GM23338 (cell line): Measurements from ENCODE around the gene INPP5D. TPM values are rescaled to one million over a fixed set of nuclear protein-coding genes. Genes with fewer than 3 reads are reported as not detected.

Experiments
- ATAC-seq: fragments of 200-7000 bp; cut with Tn5 transposase; 3 replicates; pipeline ENCODE4 v1.9.1; 2020
- DNase-seq: peaks from one replicate; pipeline ENCODE4 v3.0.0-alpha.2; 2015; ENCODE audit warnings: low spot score
- H2AFZ ChIP-seq: fragments of 200-600 bp; sonication (generic); 2 replicates; pipeline ENCODE4 v1.8.0; 2016; ENCODE audit warnings: antibody characterized with exemption, mild to moderate bottlenecking, moderate library complexity
- H3F3A ChIP-seq: fragments of 200-600 bp; sonication (generic); replicated peaks from 2 replicates; pipeline ENCODE4 v1.8.0; 2017; ENCODE audit warnings: antibody characterized with exemption, mixed run types, low read depth
- H3K27ac ChIP-seq: fragments of 200-600 bp; sonication (generic); 2 replicates; pipeline ENCODE4 v1.6.1; 2016; ENCODE audit warnings: low read depth
- H3K27me3 ChIP-seq: fragments of 200-600 bp; sonication (generic); 2 replicates; pipeline ENCODE4 v1.8.0; 2016; ENCODE audit warnings: mild to moderate bottlenecking, mixed run types, moderate library complexity; ENCODE audit not compliant: insufficient read depth
- H3K36me3 ChIP-seq: fragments of 200-600 bp; sonication (generic); 2 replicates; pipeline ENCODE4 v1.8.0; 2016; ENCODE audit warnings: mild to moderate bottlenecking; ENCODE audit not compliant: insufficient read depth
- H3K4me1 ChIP-seq: fragments of 200-600 bp; sonication (generic); 2 replicates; pipeline ENCODE4 v1.8.0; 2016; ENCODE audit warnings: mild to moderate bottlenecking, moderate library complexity; ENCODE audit not compliant: insufficient read depth
- H3K4me2 ChIP-seq: fragments of 200-600 bp; sonication (generic); 2 replicates; pipeline ENCODE4 v1.7.1; 2017; ENCODE audit warnings: mixed run types
- H3K4me3 ChIP-seq: fragments of 200-600 bp; sonication (generic); 2 replicates; pipeline ENCODE4 v1.6.1; 2016; ENCODE audit warnings: mixed run types
- H3K79me2 ChIP-seq: fragments of 200-600 bp; sonication (generic); replicated peaks from 2 replicates; pipeline ENCODE4 v1.8.0; 2017; ENCODE audit warnings: mild to moderate bottlenecking; ENCODE audit not compliant: insufficient read depth
- H3K9me2 ChIP-seq: fragments of 200-600 bp; sonication (generic); 2 replicates; pipeline ENCODE4 v1.8.0; 2017; ENCODE audit not compliant: insufficient read depth
- H4K20me1 ChIP-seq: fragments of 200-600 bp; sonication (generic); replicated peaks from 2 replicates; pipeline ENCODE4 v1.8.0; 2017; ENCODE audit warnings: mild to moderate bottlenecking; ENCODE audit not compliant: insufficient read depth
- H3K27ac Mint-ChIP-seq: 2 replicates; pipeline ENCODE4 v1.8.0; 2020; ENCODE audit warnings: inconsistent platforms, mild to moderate bottlenecking, moderate library complexity, mixed read lengths
- H3K27me3 Mint-ChIP-seq: 3 replicates; pipeline ENCODE4 v1.8.0; 2022; ENCODE audit warnings: low read depth, mild to moderate bottlenecking, moderate library complexity, mixed read lengths, inconsistent platforms; ENCODE audit not compliant: insufficient read depth, poor library complexity
- H3K36me3 Mint-ChIP-seq: 3 replicates; pipeline ENCODE4 v1.8.0; 2021; ENCODE audit warnings: low read depth, mild to moderate bottlenecking, inconsistent platforms, moderate library complexity, mixed read lengths
- H3K4me1 Mint-ChIP-seq: 3 replicates; pipeline ENCODE4 v1.8.0; 2020; ENCODE audit warnings: mild to moderate bottlenecking, inconsistent platforms, mixed read lengths
- H3K4me3 Mint-ChIP-seq: 3 replicates; pipeline ENCODE4 v1.8.0; 2021; ENCODE audit warnings: moderate library complexity, mild to moderate bottlenecking, inconsistent platforms, mixed read lengths
- H3K9me3 Mint-ChIP-seq: 3 replicates; pipeline ENCODE4 v1.8.0; 2020; ENCODE audit warnings: moderate library complexity, mild to moderate bottlenecking, inconsistent platforms, mixed read lengths
- CTCF ChIP-seq, 2 experiments: fragments of 200-600 bp in 1 of 2; sonication (generic) in 1 of 2; conservative IDR thresholded peaks; 2 replicates each; pipeline versions ENCODE4 v1.5.1 to v1.6.1; 2016 to 2017; ENCODE audit warnings: antibody characterized with exemption in 2 of 2, low read depth in 2 of 2, mild to moderate bottlenecking in 2 of 2, moderate library complexity in 1 of 2
- EZH2 ChIP-seq: fragments of 200-600 bp; sonication (generic); IDR thresholded peaks from one replicate; pipeline ENCODE4 v1.8.0; 2017; ENCODE audit warnings: antibody characterized with exemption, mild to moderate bottlenecking, low read depth; ENCODE audit not compliant: unreplicated experiment
- JUNB ChIP-seq: IDR thresholded peaks from one replicate; pipeline ENCODE4 v1.6.1; 2016; ENCODE audit warnings: antibody characterized with exemption; ENCODE audit not compliant: unreplicated experiment
- STAT1 ChIP-seq: IDR thresholded peaks from one replicate; pipeline ENCODE4 v1.6.1; 2016; ENCODE audit warnings: antibody characterized with exemption; ENCODE audit not compliant: unreplicated experiment
- polyA plus RNA-seq: library from polyadenylated mRNA; unstranded; fragments of >200 nt; fragmentation: Nextera tagmentation; extraction: Ambion mirVana; gene quantifications from 2 replicates; pipeline ENCODE4 v1.2.1, GENCODE V29; 2016
- total RNA-seq: library from RNA; depleted of rRNA; stranded (reverse); fragments of >200 nt; shearing (Covaris generic); gene quantifications from 2 replicates; pipeline ENCODE4 v1.2.3, GENCODE V29; 2014
- TF ChIP-seq, protein P1 (sequence below): fragments of 250-450 bp; sonication (Bioruptor Pico); IDR thresholded peaks from 2 replicates; pipeline ENCODE4 v1.5.0; 2020; ENCODE audit warnings: mild to moderate bottlenecking, moderate library complexity

The INPP5D gene
- total and polyA plus RNA-seq, 2 experiments from 2014 or later = 6.6 to 8.3 TPM

- H3K27ac Mint-ChIP-seq = no peak overlapping the region
- H4K20me1 ChIP-seq = no peaks in the 10 kb centered on the region
- H3K9me2 ChIP-seq = no peaks in the 10 kb centered on the region
- H3K4me3 ChIP-seq = no peak overlapping the region
- H3F3A ChIP-seq = no peaks in the 10 kb centered on the region
- TF ChIP-seq, protein P1, sequence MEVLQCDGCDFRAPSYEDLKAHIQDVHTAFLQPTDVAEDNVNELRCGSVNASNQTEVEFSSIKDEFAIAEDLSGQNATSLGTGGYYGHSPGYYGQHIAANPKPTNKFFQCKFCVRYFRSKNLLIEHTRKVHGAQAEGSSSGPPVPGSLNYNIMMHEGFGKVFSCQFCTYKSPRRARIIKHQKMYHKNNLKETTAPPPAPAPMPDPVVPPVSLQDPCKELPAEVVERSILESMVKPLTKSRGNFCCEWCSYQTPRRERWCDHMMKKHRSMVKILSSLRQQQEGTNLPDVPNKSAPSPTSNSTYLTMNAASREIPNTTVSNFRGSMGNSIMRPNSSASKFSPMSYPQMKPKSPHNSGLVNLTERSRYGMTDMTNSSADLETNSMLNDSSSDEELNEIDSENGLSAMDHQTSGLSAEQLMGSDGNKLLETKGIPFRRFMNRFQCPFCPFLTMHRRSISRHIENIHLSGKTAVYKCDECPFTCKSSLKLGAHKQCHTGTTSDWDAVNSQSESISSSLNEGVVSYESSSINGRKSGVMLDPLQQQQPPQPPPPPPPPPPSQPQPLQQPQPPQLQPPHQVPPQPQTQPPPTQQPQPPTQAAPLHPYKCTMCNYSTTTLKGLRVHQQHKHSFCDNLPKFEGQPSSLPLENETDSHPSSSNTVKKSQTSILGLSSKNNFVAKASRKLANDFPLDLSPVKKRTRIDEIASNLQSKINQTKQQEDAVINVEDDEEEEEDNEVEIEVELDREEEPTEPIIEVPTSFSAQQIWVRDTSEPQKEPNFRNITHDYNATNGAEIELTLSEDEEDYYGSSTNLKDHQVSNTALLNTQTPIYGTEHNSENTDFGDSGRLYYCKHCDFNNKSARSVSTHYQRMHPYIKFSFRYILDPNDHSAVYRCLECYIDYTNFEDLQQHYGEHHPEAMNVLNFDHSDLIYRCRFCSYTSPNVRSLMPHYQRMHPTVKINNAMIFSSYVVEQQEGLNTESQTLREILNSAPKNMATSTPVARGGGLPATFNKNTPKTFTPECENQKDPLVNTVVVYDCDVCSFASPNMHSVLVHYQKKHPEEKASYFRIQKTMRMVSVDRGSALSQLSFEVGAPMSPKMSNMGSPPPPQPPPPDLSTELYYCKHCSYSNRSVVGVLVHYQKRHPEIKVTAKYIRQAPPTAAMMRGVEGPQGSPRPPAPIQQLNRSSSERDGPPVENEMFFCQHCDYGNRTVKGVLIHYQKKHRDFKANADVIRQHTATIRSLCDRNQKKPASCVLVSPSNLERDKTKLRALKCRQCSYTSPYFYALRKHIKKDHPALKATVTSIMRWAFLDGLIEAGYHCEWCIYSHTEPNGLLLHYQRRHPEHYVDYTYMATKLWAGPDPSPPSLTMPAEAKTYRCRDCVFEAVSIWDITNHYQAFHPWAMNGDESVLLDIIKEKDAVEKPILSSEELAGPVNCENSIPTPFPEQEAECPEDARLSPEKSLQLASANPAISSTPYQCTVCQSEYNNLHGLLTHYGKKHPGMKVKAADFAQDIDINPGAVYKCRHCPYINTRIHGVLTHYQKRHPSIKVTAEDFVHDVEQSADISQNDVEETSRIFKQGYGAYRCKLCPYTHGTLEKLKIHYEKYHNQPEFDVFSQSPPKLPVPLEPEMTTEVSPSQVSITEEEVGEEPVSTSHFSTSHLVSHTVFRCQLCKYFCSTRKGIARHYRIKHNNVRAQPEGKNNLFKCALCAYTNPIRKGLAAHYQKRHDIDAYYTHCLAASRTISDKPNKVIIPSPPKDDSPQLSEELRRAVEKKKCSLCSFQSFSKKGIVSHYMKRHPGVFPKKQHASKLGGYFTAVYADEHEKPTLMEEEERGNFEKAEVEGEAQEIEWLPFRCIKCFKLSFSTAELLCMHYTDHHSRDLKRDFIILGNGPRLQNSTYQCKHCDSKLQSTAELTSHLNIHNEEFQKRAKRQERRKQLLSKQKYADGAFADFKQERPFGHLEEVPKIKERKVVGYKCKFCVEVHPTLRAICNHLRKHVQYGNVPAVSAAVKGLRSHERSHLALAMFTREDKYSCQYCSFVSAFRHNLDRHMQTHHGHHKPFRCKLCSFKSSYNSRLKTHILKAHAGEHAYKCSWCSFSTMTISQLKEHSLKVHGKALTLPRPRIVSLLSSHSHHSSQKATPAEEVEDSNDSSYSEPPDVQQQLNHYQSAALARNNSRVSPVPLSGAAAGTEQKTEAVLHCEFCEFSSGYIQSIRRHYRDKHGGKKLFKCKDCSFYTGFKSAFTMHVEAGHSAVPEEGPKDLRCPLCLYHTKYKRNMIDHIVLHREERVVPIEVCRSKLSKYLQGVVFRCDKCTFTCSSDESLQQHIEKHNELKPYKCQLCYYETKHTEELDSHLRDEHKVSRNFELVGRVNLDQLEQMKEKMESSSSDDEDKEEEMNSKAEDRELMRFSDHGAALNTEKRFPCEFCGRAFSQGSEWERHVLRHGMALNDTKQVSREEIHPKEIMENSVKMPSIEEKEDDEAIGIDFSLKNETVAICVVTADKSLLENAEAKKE (CRISPR knock-in tag) = no peak
- H3K36me3 Mint-ChIP-seq = no peaks in the 10 kb centered on the region
- H3K9me3 Mint-ChIP-seq = no peaks in the 10 kb centered on the region
- DNase-seq (no peak), ATAC-seq (no peak)
- H3K4me2 ChIP-seq = no peak overlapping the region
- no peaks in the 10 kb centered on the region for H3K27me3 ChIP-seq
- H3K36me3 ChIP-seq = no peaks in the 10 kb centered on the region
- no peak overlapping the region for H3K27ac ChIP-seq
- no peaks in the 10 kb centered on the region for H3K4me1 Mint-ChIP-seq
- no peaks in the 10 kb centered on the region for H3K4me1 ChIP-seq
- H2AFZ ChIP-seq = no peak overlapping the region
- H3K27me3 Mint-ChIP-seq = peaks cover 1% of the 10 kb centered on the region
- H3K4me3 Mint-ChIP-seq = no peak overlapping the region
- H3K79me2 ChIP-seq = no peaks in the 10 kb centered on the region
Measured at GRCh38 chr2:233234264-233234663, 174.1 kb downstream of the INPP5D start.

DNA sequence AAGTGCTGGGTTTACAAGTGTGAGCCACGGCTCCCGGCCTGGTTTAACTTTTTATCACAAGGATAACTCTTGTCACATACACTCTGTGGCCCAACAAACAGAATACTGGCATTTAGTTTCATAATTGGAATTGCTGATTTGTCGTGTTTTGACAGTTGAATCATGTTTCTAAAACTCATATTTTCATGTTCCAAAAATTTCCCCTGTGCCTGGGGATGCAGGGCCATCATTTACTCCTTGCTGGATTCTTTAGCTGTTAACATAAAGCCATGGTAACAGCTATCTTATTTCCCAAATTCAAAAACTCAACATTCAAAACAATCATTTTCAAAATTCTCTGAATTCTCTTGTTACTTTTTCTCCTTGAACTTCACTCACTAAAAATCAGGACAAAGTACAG, 174.9 kb downstream of the INPP5D start:
- Histone ChIP-seq H4K20me1 (no peaks in the 10 kb centered on the region), H3K4me2 (no peak overlapping the region), H3K27me3 (no peaks in the 10 kb centered on the region), H3K36me3 (no peaks in the 10 kb centered on the region), H3K4me1 (no peaks in the 10 kb centered on the region), H3K27ac (no peak overlapping the region), H3F3A (no peaks in the 10 kb centered on the region), H3K79me2 (no peaks in the 10 kb centered on the region), H3K4me3 (no peak overlapping the region), H3K9me2 (no peaks in the 10 kb centered on the region), H2AFZ (no peak overlapping the region)
- no peak for DNase-seq
- Mint-ChIP-seq H3K27ac (no peak overlapping the region), H3K4me3 (no peak overlapping the region), H3K4me1 (no peaks in the 10 kb centered on the region), H3K27me3 (peaks cover 1% of the 10 kb centered on the region), H3K36me3 (no peaks in the 10 kb centered on the region), H3K9me3 (no peaks in the 10 kb centered on the region)
- ATAC-seq = no peak
- TF ChIP-seq EZH2 (no peak), CTCF (conservative IDR thresholded peaks at IDR 0.05; ENCODE audit: low read depth in 2 of 2) (no peak), STAT1 (no peak), JUNB (no peak)
